GM21423 (cell line): Measurements from ENCODE around the gene NSMCE4A.
A peak's percentile ranks its signal among the peaks of the same experiment; 100 is the strongest.
"Not testable (repeated sequence)": the region's sequence is repeated elsewhere in the genome, so short reads cannot be mapped to it uniquely, and the experiment has no call there.

ENCODE experiments used
- ATAC-seq: cut with Tn5 transposase; IDR thresholded peaks from one replicate; pipeline ENCODE4 v1.9.1; 2021; ENCODE audit warnings: mild to moderate bottlenecking, moderate library complexity; ENCODE audit not compliant: unreplicated experiment

Gene NSMCE4A, protein sequence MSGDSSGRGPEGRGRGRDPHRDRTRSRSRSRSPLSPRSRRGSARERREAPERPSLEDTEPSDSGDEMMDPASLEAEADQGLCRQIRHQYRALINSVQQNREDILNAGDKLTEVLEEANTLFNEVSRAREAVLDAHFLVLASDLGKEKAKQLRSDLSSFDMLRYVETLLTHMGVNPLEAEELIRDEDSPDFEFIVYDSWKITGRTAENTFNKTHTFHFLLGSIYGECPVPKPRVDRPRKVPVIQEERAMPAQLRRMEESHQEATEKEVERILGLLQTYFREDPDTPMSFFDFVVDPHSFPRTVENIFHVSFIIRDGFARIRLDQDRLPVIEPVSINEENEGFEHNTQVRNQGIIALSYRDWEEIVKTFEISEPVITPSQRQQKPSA

DNA sequence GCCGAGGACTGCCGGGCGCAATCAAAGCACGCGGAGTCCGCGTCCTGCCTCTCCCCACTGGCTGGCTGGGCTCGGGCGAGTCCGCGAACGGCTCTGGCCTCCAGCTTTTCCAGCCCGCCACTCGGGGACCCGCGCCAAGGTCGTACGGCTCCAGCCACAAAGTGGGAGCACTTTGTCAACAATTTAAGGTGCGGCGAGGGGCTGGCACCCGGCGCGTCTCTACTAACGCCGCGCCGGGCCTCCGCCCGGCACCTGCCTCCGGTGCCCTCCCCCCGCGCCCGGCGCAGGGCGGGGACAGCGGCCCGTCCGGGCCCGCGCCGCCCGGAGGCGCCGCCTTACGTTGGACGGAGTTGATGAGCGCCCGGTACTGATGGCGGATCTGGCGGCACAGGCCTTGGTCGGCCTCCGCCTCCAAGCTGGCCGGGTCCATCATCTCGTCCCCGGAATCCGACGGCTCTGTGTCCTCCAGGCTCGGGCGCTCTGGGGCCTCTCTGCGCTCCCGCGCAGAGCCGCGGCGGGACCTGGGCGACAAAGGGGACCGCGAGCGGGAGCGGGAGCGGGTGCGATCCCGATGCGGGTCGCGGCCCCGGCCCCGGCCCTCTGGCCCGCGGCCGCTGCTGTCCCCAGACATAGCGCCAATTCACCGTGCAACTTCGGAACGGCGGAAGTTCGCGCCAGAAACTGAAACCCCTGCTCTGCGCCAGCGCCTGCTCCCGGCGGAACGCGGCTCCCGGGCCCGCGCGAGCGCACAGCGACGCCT, at the start of gene NSMCE4A:
TSS of gene NSMCE4A (minus strand) at position 683 of the 760 bp plus-strand sequence. CDS start at position 631, 52 bp downstream.
- peak; percentile 85 for ATAC-seq

DNA sequence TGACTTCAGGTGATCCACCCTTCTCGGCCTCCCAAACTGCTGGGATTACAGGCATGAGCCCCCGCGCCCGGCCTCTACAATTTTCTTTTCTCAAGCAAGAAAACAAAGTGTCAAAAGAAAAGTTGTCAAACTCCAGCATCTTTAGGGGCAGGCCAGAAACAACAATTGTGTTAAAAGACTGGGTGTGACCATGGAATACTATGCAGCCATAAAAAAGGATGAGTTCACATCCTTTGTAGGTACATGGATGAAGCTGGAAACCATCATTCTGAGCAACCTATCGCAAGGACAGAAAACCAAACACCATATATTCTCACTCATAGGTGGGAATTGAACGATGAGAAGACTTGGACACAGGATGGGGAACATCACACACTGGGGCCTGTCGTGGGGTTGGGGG, 48.2 kb upstream of the NSMCE4A start:
- not testable (repeated sequence) for ATAC-seq

DNA sequence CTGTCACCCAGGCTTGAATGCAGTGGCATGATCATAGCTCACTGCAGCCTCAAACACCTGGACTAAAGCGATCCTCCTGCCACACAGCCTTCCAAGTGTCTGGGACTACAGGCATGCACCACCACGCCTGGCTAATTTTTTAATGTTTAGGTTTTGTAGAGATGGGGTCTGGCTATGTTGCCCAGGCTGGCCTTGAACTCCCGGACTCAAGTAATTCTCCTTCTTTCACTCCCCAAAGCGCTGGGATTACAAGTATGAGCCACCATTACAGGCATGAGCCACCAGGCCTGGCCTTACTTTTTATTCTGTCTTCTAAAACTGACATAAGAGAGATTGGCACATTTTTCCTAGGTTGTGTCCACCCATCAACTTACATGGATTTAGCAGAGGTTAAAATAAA, 47.3 kb upstream of the NSMCE4A start:
- no peak for ATAC-seq

- ATAC-seq = no peak
These were observed 46.8 kb upstream of the NSMCE4A start for GRCh38 chr10:122021828-122022227.

- no peak for ATAC-seq
These were observed 46.4 kb upstream of the NSMCE4A start for GRCh38 chr10:122021379-122021778.

- no peak for ATAC-seq
These were observed 45.2 kb upstream of the NSMCE4A start for GRCh38 chr10:122020226-122020625.

GRCh38 chr10:122019414-122019975, 44.5 kb upstream of the NSMCE4A start:
- ATAC-seq = no peak

- no peak for ATAC-seq
These were observed 44.0 kb upstream of the NSMCE4A start for GRCh38 chr10:122018951-122019413.

DNA sequence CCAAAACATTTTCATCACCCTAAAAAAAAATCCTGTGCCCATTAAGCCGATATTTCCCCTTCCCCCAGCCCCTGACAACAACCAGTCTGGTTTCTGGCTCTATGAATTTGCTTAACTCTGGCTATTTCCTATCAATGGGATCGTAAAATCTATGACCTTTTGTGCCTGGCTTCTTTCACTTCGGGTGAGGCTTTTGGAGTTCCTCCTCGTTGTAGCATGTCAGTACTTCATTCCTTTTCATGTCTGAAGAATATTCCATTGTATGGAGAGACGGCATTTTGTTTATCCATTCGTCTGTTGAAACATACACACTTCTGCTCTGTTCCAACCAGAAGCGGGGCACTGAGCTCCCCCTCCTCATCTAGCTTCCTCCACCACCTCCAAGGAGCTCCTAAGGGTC, 43.5 kb upstream of the NSMCE4A start:
- no peak for ATAC-seq

DNA sequence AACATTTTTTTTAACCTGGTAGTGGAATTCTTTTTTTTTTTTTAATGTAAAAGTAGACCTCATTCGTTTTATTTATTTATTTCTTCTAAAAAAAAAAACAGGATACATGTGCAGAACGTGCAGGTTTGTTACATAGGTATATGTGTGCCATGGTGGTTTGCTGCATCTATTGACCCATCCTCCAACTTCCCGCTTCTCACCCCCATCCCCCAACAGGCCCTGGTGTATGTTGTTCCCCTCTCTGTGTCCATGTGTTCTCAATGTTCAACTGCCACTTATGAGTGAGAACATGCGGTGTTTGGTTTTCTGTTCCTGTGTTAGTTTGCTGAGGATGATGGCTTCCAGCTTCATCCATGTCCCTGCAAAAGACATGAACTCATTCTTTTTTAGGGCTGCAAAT, 42.9 kb upstream of the NSMCE4A start:
- not testable (repeated sequence) for ATAC-seq

DNA sequence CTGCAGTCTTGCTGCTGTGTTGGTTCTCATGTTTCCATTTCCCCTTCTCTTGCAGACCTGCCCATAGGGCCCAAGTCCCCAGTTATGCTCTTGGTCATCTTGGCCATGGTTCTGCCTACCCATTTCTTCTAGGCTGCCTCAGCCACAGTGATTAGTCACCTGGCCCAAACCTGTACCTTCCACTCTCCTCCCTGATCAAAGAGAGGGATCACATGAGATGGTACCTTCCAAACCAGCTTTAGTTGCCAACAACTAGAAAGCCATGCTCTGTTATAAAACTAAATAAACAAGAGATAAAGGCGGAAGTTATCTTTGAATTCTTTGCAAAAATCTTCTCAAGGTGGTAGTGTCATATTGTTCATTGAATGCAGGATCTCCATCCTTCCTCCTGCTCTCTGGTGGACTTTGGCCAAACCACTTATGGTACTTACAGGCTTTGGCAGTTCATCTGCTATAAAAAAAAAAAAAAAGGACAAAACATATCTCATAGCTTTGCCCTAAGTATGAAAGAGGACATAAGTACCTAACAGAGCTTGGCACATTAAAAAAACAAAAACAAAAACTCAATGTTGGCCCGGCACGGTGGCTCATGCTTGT, 39.7 kb upstream of the NSMCE4A start:
- ATAC-seq = no peak

DNA sequence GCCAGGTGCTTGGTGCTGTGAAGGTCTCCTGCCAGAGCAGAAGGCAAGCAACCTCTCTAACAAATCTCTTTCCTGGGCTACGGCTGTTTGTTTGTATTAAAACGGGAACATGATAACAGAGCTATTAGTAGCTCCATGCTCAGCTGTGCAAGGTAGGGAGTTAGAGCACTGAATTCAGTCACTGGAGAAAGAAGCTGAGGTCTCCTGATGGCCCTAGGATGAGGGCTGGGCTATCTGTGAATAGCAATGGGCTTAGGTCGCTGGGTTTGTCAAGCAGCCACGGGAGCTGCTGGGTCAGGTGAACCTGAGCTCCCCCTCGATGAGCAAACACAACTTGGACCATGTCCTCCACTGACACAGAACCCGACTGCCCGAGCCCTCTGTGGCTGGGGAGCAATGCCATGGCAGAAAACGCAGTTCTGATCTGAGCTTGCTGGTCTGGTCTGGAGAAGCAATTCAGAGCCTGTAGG, 38.3 kb upstream of the NSMCE4A start:
- no peak for ATAC-seq

GRCh38 chr10:122012731-122013130, 37.7 kb upstream of the NSMCE4A start:
- no peak for ATAC-seq

- ATAC-seq = no peak
These were observed 35.5 kb upstream of the NSMCE4A start for GRCh38 chr10:122010405-122011050.

GRCh38 chr10:122007415-122007814, 32.4 kb upstream of the NSMCE4A start:
- ATAC-seq = no peak

DNA sequence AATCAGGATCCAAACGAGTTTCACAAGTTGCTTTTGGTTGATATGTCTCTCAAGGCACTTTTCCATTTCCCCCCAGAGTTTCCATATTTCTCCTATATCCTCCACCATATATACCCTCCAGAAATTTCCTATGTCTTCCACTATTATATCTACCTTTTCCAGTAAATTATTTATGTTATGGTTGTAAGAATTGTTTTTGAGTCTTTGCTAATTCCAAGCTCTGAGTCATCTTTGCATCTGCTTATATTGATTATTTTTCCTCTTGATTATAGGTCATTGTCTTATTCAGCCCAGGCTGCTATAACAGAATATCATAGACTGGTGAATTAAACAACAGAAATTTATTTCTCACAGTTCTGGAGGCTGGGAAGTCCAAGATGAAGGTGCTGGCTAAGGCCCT, 26.7 kb upstream of the NSMCE4A start:
- ATAC-seq = no peak

DNA sequence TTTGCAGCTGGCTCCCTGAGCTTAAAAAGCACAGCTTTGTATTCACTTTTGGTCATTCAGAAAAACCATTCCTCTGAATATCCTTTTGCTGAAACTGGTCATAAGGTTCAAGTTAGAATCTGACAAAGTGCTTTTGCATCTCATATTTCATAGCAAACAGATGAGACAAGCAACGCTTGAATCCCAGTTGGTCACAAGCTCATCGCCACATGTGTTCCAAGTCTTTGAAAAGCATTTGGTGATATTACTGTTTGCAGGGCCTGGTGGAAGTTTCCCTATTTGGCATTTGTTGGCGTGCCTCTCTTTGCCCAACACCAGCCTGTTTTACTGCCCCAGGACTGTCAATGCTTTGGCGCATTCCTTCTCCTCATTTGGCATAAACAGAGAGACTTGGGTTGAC, 24.3 kb upstream of the NSMCE4A start:
- ATAC-seq = no peak

DNA sequence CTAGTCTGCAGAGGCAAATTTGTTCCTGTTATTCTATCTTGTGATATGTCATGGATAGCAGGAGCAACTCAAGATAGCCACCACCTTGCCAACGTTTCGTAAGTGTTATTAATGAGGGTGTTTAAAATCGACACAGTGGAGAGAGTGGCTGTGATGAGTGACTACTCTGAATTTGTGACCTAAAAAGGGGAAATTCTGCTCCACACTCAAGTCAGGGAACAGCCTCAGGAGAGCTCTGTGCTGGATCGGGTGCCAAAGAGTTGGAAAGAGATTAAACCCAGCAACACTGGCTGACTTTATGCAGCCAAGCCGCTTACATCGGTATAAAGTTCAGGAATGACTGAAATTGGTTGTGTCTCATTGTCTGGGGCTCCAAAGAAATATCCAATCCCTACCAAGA, 23.4 kb upstream of the NSMCE4A start:
- no peak for ATAC-seq

DNA sequence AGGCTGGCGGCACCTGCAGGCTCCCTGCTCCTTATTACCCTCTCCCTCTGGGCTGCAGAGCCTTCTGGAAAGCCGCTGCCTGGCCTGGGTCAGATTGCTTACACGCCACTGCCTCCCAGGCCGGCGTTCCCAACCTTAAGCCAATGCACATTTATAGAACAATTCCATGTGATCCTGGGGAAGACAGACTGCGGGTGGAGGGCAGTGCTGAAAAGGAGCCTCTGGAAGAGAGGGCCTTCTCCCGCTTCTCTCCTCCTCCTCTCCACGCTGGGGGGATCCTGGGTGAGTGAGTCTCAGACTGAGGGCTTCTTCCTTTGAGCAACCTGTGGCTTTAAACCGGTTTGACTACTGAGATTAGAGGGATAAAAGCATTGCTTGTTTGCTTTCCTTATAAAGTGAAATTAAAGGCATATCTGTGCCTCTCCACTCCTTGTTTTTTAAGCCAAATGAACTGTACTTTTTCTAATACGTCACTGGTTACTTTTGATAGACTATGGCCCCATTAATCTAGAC, 19.5 kb upstream of the NSMCE4A start:
- ATAC-seq = no peak

DNA sequence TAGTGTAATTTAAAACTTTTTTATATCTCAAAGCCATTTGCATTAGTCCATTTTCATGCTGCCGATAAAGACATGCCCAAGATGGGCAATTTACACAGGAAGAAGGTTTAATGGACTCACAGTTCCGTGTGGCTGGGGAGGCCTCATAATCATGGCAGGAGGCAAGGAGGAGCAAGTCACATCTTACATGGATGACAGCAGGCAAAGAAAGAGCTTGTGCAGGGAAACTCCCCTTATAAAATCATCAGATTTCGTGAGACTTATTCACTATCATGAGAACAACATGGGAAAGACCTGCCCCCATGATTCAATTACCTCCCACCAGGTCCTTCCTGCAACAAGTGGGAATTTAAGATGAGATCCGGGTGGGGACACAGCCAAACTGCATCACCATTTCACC, 16.7 kb upstream of the NSMCE4A start:
- ATAC-seq = not testable (repeated sequence)
